Activated T-cell treated with anti-CD3 and anti-CD28 coated beads for 24 hours (primary cell): ENCODE measurements around the gene MRM2.

Source experiments
- DNase-seq: peaks from one replicate; pipeline ENCODE4 v3.0.0-alpha.2; 2020; ENCODE audit warnings: low read depth

MRM2 gene

GRCh38 chr7:2220506-2220905 is 21.5 kb downstream of the MRM2 start:
- no peak for DNase-seq

- DNase-seq: no peak
Measured at GRCh38 chr7:2220030-2220429, 22.0 kb downstream of the MRM2 start.

- DNase-seq: no peak
Measured at GRCh38 chr7:2219606-2220005, 22.4 kb downstream of the MRM2 start.

GRCh38 chr7:2219136-2219535 is 22.9 kb downstream of the MRM2 start:
- no peak for DNase-seq

- DNase-seq: no peak
Measured at GRCh38 chr7:2218444-2218785, 23.6 kb downstream of the MRM2 start.

GRCh38 chr7:2217716-2218443 is 24.1 kb downstream of the MRM2 start:
- DNase-seq: no peak

GRCh38 chr7:2217206-2217605 is 24.8 kb downstream of the MRM2 start:
- DNase-seq: no peak

- DNase-seq: no peak
Measured at GRCh38 chr7:2215851-2216250, 26.2 kb downstream of the MRM2 start.

- no peak for DNase-seq
Measured at GRCh38 chr7:2214636-2215035, 27.4 kb downstream of the MRM2 start.

- no peak for DNase-seq
Measured at GRCh38 chr7:2213551-2214215, 28.3 kb downstream of the MRM2 start.

GRCh38 chr7:2212906-2213305 is 29.1 kb downstream of the MRM2 start:
- no peak for DNase-seq

GRCh38 chr7:2211926-2212325 is 30.1 kb downstream of the MRM2 start:
- no peak for DNase-seq

GRCh38 chr7:2211259-2211880 is 30.6 kb downstream of the MRM2 start:
- DNase-seq: no peak

GRCh38 chr7:2210551-2211258 is 31.3 kb downstream of the MRM2 start:
- no peak for DNase-seq

- no peak for DNase-seq
Measured at GRCh38 chr7:2209961-2210323, 32.1 kb downstream of the MRM2 start.

- DNase-seq: no peak
Measured at GRCh38 chr7:2209146-2209960, 32.7 kb downstream of the MRM2 start.

- no peak for DNase-seq
Measured at GRCh38 chr7:2208712-2209111, 33.3 kb downstream of the MRM2 start.

GRCh38 chr7:2205036-2205780 is 36.8 kb downstream of the MRM2 start:
- no peak for DNase-seq

GRCh38 chr7:2204446-2204845 is 37.6 kb downstream of the MRM2 start:
- DNase-seq: no peak

- DNase-seq: no peak
Measured at GRCh38 chr7:2203766-2204300, 38.2 kb downstream of the MRM2 start.
